T-helper 1 cell treated with Interleukin-12 subunit alpha and Interleukin-12 subunit beta and Interleukin-4 antibody, amounts not matched to agents 30 μg/mL and 1 μg/mL, for 36 hours (primary cell): ENCODE data around the gene FAF1.

Source experiments
- H3K27ac Mint-ChIP-seq: one replicate; pipeline ENCODE4 v1.8.0; 2021; ENCODE audit warnings: mild to moderate bottlenecking, mixed read lengths
- H3K27me3 Mint-ChIP-seq: one replicate; pipeline ENCODE4 v1.8.0; 2021; ENCODE audit warnings: low read depth, mixed read lengths
- H3K36me3 Mint-ChIP-seq: one replicate; pipeline ENCODE4 v1.8.0; 2021; ENCODE audit warnings: low read depth, mixed read lengths
- H3K4me1 Mint-ChIP-seq: one replicate; pipeline ENCODE4 v1.8.0; 2021; ENCODE audit warnings: low read depth, mixed read lengths
- H3K4me3 Mint-ChIP-seq: one replicate; pipeline ENCODE4 v1.8.0; 2021; ENCODE audit warnings: mild to moderate bottlenecking, moderate library complexity, mixed read lengths
- H3K9me3 Mint-ChIP-seq: one replicate; pipeline ENCODE4 v1.8.0; 2021; ENCODE audit warnings: mixed read lengths

Gene FAF1

DNA sequence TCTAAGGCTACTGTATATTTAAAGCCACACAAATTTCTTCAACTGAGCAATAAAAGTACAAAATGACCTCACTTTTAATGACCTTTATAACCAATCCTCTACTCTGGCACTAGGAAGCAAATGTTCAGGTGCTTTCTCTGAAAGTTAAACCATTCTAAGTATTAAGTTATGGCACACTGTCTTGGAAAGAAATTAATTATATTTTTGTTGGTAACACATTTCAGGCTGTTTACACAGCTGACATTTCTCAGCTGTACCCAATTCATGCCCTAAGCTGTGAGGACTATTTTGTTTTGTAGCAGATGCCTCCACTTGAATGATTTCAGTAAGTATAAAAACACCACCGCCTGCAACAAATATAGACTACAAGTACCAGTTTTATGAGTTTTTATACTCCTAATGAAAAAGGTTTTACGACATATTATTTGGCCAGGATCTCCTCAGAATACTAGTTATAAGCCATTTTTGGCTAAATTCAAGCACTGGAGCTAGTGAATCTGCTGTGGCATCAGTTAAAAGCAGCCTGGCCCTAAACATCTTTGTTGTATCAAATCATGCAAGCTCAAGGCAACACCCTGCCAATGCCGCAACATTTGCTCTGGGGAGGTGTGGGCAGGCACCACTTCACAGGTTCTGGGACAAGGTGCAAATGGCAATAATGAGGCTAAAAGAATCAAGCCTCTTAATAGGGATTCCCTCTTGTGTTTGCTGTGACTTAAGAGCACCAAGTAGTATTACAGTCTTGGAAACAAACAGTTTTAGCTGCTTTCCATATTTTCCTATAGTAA lies 308.4 kb downstream of the FAF1 start:
- H3K9me3 Mint-ChIP-seq, result no peaks in the 10 kb centered on the region
- no peaks in the 10 kb centered on the region for H3K36me3 Mint-ChIP-seq
- no peak overlapping the region for H3K4me3 Mint-ChIP-seq

DNA sequence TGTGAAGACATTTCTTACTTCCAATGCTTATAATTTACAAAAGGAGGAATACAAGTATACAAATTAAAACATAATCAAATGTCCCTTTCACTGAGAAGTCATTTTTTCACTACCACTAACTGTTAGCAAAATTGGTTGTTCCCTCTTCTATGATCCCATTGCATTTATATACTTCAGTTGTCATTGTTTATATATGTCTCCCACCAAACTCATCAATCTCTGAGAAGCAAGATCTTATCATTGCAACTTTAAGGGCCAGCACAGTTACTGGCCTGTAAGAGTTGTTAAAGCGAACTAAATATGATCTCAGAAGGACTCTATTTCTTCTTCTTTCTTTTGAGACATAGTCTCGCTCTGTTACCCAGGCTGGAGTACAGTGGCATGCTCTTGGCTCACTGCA lies 313.5 kb downstream of the FAF1 start:
- Mint-ChIP-seq H3K27me3 (no peaks in the 10 kb centered on the region), H3K4me3 (no peak overlapping the region), H3K27ac (no peak overlapping the region), H3K36me3 (no peaks in the 10 kb centered on the region), H3K9me3 (no peaks in the 10 kb centered on the region), H3K4me1 (no peaks in the 10 kb centered on the region)

More for the DNA sequence above, 308.4 kb downstream of the FAF1 start:
- no peaks in the 10 kb centered on the region for H3K27me3 Mint-ChIP-seq
- H3K27ac Mint-ChIP-seq, result no peak overlapping the region
- H3K4me1 Mint-ChIP-seq, result no peaks in the 10 kb centered on the region

DNA sequence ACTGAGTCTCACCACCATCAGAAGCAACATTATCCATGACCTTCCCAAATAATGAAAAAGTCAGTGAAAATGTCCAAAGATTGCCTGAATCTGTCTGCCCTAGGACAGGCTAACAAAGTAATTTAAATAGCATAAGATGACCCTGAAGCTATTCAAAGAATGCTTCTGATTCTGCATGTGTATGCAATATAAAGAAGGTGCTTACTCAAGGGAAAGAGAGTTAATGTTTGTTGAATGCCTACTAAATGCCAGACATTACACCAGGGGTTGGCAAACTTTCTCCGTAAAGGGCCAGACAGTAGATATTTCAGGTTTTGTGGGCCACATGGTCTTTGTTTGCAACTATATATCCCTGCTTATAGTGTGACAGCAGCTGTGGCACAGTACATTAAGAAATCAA lies 314.9 kb downstream of the FAF1 start:
- H3K36me3 Mint-ChIP-seq, result no peaks in the 10 kb centered on the region
- no peaks in the 10 kb centered on the region for H3K27me3 Mint-ChIP-seq
- H3K27ac Mint-ChIP-seq, result no peak overlapping the region
- H3K4me3 Mint-ChIP-seq, result no peak overlapping the region
- H3K4me1 Mint-ChIP-seq, result no peaks in the 10 kb centered on the region
- no peaks in the 10 kb centered on the region for H3K9me3 Mint-ChIP-seq

DNA sequence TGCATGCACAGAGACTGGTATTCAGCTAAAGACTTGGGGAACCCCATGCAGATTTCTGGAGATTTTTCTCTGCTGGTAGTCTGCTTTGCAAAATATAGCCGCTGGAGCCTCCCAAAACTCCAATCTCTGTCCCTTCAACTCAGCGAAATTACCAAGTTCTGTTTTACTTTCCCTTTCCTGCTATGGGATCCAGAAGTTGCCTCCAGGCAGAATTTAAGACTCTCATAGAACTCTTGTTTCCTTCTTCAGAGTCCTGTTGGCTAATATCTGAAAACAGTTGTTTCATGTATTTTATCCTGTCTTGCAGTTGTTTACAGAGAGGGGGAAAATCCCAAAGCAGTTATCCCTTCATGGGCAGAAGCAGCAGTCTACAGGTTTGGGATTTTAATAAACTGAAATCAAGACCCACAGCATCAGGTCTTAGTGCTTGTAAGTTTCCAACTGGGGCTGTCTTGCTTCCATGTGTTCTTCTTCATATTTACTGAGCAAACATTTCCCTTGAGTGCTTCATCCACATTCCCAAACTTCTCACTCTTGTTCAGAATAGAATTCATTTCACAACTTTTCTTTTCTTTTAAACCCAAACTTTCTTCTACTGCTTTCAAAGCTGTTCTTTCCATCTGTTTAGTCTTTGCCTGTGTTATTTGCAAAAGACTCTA lies 315.5 kb downstream of the FAF1 start:
- no peaks in the 10 kb centered on the region for H3K4me1 Mint-ChIP-seq
- H3K27ac Mint-ChIP-seq, result no peak overlapping the region
- H3K4me3 Mint-ChIP-seq, result no peak overlapping the region
- H3K9me3 Mint-ChIP-seq, result no peaks in the 10 kb centered on the region
- no peaks in the 10 kb centered on the region for H3K36me3 Mint-ChIP-seq
- H3K27me3 Mint-ChIP-seq, result no peaks in the 10 kb centered on the region

DNA sequence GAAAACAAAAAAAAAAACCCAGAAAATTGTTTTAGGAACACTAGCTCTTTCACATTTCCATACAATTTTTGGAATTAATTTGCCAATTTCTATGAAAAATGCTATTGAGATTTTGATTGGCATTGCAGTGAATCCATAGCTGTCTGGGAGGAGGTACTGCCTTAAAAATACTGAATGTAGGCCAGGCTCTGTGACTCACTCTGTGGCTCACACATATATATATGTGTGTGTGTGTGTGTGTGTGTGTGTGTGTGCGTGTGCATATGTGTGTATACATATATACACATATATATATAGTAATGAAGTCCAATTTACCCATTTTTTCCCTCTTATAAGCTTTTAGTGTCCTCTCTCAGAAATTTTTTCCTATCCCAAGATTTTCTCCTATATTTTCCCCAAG lies 322.6 kb downstream of the FAF1 start:
- Mint-ChIP-seq H3K4me3 (no peak overlapping the region), H3K27me3 (no peaks in the 10 kb centered on the region), H3K27ac (no peak overlapping the region), H3K4me1 (no peaks in the 10 kb centered on the region), H3K36me3 (no peaks in the 10 kb centered on the region), H3K9me3 (no peaks in the 10 kb centered on the region)

DNA sequence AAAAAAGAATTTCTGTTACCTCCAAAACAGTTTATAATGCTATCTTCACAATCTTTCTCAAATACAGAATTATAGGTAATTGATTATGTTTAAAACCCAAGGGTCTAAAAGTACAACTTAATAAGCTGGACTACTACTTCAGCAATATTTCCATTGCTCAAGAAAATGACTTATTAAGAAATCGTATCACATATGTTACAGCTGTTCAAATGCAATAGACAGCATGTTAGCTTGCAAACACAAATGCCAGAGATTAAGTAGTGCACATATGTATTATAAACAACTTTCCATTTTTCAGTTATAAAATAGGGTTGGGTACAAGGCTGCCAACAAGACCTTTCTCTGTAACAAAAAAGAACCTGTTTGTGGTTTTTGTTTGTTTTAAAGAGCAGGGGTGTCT lies 325.8 kb downstream of the FAF1 start:
- H3K4me1 Mint-ChIP-seq, result no peaks in the 10 kb centered on the region
- no peak overlapping the region for H3K27ac Mint-ChIP-seq
- H3K9me3 Mint-ChIP-seq, result no peaks in the 10 kb centered on the region
- no peak overlapping the region for H3K4me3 Mint-ChIP-seq
- H3K27me3 Mint-ChIP-seq, result no peaks in the 10 kb centered on the region
- H3K36me3 Mint-ChIP-seq, result no peaks in the 10 kb centered on the region

DNA sequence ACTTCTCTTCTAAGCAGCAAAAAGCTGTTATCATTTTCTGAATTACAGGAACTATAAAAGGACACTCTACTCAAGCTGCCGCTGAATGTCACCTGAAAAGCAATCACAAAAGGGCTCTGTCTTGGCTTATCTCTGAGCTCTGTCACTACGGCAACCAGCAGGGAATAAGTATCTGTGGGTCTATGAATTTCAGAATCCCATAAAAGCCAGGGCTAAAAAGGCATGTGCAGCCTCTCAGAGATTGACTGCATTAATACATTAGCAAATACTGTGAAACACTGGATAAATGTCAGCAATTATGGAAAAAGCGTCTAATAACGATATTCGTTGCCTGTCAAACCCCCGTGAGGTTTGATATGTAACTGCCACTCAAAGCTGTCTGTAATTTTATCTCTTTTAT lies 326.6 kb downstream of the FAF1 start:
- Mint-ChIP-seq H3K4me3 (no peak overlapping the region), H3K27ac (no peak overlapping the region), H3K36me3 (no peaks in the 10 kb centered on the region), H3K9me3 (no peaks in the 10 kb centered on the region), H3K27me3 (no peaks in the 10 kb centered on the region), H3K4me1 (no peaks in the 10 kb centered on the region)

DNA sequence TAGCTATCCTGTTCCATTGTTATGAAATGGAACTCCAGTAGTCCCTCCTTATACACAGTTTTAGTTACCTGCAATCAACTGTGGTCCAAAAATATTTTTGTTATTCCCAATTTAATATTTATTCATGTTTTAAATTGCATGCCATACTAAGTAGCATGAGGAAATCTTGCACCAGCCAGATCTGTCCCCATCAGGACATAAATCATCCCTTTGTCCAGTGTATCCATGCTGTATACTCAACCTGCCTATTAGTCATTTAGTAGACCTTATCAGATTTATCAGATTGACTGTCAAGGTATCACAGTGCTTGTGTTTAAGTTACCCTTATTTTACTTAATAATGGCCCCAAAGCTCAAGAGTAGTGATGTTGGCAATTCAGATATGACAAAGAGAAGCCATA lies 328.9 kb downstream of the FAF1 start:
- H3K4me3 Mint-ChIP-seq, result no peak overlapping the region
- H3K4me1 Mint-ChIP-seq, result no peaks in the 10 kb centered on the region
- no peak overlapping the region for H3K27ac Mint-ChIP-seq
- H3K27me3 Mint-ChIP-seq, result no peaks in the 10 kb centered on the region
- no peaks in the 10 kb centered on the region for H3K36me3 Mint-ChIP-seq
- H3K9me3 Mint-ChIP-seq, result no peaks in the 10 kb centered on the region

DNA sequence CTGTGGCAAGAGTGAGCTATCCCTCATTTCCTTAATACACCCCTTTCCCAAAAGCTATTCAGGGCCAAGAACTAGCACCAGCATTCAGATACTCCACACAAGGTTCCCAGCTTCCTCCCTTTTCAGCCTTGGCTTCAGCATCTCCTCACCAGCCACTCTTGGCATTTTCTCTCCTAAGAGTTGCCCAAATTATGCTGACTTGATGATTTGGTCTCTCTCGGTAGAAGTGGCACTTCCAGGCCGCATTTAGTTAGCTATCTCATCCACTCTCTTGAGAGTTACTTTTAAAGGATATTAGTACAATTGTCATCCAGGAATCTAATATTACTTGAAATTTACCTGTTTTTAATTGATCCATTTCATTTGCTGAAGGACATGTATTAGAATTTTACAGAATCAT lies 337.8 kb downstream of the FAF1 start:
- Mint-ChIP-seq H3K4me3 (no peak overlapping the region), H3K27ac (no peak overlapping the region), H3K9me3 (peaks cover 15% of the 10 kb centered on the region), H3K4me1 (no peaks in the 10 kb centered on the region), H3K36me3 (peaks cover 14% of the 10 kb centered on the region), H3K27me3 (no peaks in the 10 kb centered on the region)

DNA sequence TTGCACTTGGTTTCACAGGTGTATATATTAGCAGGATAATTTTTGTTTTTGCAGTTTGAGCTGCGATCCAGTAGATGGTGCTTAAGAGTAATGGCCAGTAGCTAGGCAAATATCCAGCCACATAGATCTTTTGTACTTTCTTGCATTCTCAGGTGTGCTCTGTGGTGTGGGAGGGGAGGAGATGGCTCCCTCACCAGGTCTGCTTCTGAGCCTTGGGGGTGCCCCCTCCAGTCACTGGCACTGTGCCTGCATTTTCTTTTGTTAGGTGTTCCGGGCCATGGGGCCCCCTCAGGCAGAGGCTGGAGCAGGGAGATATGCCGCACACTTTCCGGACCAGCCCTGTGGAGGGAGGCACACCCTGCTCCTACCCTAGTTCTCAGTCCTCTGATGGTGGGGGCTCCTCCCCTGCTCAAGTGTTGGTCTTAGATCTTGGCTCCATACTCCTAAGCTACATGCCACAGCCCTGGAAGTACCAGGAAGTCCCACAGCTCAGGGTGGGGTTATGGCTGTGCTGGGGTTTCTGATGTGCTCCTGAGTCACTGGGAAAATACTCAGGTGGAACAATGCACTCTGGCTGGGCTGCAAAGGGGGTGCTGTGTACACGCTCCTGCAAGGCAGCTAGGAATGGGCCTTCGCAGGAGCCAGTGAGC lies 339.3 kb downstream of the FAF1 start:
- peaks cover 14% of the 10 kb centered on the region for H3K36me3 Mint-ChIP-seq
- no peak overlapping the region for H3K27ac Mint-ChIP-seq
- no peaks in the 10 kb centered on the region for H3K4me1 Mint-ChIP-seq
- no peaks in the 10 kb centered on the region for H3K27me3 Mint-ChIP-seq
- no peak overlapping the region for H3K4me3 Mint-ChIP-seq
- peaks cover 15% of the 10 kb centered on the region for H3K9me3 Mint-ChIP-seq

DNA sequence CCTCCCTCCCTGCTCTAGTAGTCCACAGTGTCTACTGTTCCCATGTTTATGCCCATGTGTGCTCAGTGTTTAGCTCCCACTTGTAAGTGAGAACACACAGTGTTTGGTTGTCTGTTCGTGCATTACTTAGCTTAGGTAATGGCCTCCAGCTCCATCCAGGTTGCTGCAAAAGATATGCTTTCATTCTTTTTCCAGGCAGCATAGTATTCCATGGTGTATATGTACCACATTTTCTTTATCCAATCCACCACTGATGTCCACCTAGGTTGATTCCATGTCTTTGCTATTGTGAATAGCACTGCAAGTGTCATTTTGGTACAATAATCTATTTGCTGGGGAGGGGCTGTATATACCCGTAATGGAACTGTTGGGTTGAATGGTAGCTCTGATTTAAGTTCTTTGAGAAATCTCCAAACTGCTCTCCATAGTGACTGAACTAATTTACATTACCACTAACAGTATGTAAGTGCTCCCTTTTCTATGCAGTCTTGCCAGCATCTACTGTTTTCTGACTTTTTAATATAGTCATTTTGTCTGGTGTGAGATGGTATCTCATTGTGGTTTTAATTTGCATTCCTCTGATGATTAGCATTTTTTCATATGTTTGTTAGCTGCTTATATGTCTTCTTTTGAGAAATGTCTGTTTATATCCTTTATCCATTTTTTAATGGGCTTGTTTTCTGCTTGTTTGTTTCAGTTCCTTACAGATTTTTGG lies 344.9 kb downstream of the FAF1 start:
- Mint-ChIP-seq H3K4me1 (no peaks in the 10 kb centered on the region), H3K9me3 (peaks cover 18% of the 10 kb centered on the region), H3K27me3 (no peaks in the 10 kb centered on the region), H3K27ac (no peak overlapping the region), H3K4me3 (no peak overlapping the region), H3K36me3 (peaks cover 6% of the 10 kb centered on the region)

DNA sequence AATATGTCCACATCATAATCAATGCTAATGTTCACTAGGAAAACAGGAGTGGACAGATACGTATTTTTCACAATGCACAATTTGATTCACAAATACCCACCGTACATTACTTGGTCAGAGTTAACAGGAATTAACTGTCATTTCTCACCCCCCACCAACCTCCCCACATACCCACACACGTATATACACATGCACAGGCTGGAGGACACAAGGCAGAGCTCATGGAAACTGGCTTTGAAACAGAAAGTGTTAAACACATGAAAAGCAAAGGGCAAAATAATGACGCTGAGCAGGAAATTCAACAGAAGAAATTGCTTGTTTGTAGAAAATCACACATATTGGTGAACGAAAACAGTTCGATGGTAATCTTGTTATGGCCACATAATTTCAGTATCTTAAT lies 348.4 kb downstream of the FAF1 start:
- H3K4me3 Mint-ChIP-seq, result no peak overlapping the region
- no peaks in the 10 kb centered on the region for H3K27me3 Mint-ChIP-seq
- H3K9me3 Mint-ChIP-seq, result peaks cover 7% of the 10 kb centered on the region
- H3K36me3 Mint-ChIP-seq, result no peaks in the 10 kb centered on the region
- H3K27ac Mint-ChIP-seq, result no peak overlapping the region
- no peaks in the 10 kb centered on the region for H3K4me1 Mint-ChIP-seq

DNA sequence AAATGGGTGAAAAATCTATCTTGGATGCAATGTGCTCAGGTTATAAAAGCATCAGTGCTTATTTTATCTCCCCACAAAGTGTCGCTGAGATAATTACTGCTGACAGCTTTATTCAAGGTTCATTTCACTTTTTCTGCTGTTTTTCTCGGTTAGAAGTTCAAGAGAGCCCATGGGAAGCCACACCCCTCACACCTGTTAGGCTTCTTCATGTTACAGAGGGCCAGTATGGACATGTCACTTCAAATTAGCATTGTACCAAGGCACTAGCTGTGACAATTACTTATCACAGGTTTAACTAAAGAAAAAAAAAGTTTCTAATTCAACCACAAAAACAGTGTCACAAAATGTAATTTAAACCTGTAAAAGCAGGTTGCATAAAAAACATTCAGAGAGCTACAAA lies 349.5 kb downstream of the FAF1 start:
- peaks cover 5% of the 10 kb centered on the region for H3K9me3 Mint-ChIP-seq
- H3K27me3 Mint-ChIP-seq, result no peaks in the 10 kb centered on the region

DNA sequence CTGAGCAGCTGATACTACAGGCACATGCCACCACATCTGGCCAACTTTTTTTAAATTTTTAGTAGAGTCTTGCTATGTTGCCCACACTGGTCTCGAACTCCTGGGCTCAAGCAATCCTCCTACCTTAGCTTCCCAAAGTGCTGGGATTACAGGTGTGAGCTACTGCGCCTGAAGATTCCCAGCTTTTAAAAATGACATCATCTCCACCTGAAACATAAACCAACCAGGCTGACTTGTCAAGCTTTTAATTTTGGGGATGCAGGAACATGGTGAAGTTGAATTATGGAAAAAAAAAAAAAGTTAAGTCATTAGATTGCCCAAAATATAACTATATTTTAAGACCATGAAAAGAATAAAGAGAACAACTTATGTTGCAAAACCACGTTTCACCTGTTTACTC lies 350.6 kb downstream of the FAF1 start:
- no peak overlapping the region for H3K4me3 Mint-ChIP-seq
- H3K9me3 Mint-ChIP-seq, result no peaks in the 10 kb centered on the region
- no peaks in the 10 kb centered on the region for H3K4me1 Mint-ChIP-seq
- H3K36me3 Mint-ChIP-seq, result no peaks in the 10 kb centered on the region
- H3K27me3 Mint-ChIP-seq, result no peaks in the 10 kb centered on the region
- H3K27ac Mint-ChIP-seq, result no peak overlapping the region

More for the DNA sequence above, 349.5 kb downstream of the FAF1 start:
- Mint-ChIP-seq H3K36me3 (no peaks in the 10 kb centered on the region), H3K27ac (no peak overlapping the region), H3K4me3 (no peak overlapping the region), H3K4me1 (no peaks in the 10 kb centered on the region)
